Vagina (tissue), 2 donors: ENCODE measurements around the gene ADAM22. TPM values are rescaled to one million over a fixed set of nuclear protein-coding genes. Genes with fewer than 3 reads are reported as not detected.

Source experiments
- DNase-seq, 2 donors: peaks; one replicate each; pipeline ENCODE4 v3.0.0-alpha.2; 2017; ENCODE audit errors: extremely low spot score in 2 of 2
- H3K27ac ChIP-seq: fragments of 200-600 bp; sonication (generic); one replicate; pipeline ENCODE4 v1.5.1; 2019
- H3K27me3 ChIP-seq: fragments of 200-600 bp; sonication (generic); one replicate; pipeline ENCODE4 v1.5.1; 2019
- H3K36me3 ChIP-seq, 2 donors: fragments of 200-600 bp; sonication (generic); one replicate each; pipeline ENCODE4 v1.5.1; 2017 to 2019
- H3K4me1 ChIP-seq: fragments of 200-600 bp; sonication (generic); one replicate; pipeline ENCODE4 v1.5.1; 2019
- H3K4me3 ChIP-seq, 2 donors: fragments of 200-600 bp; sonication (generic); 1 replicate in 1 of 2; 2 replicates in 1 of 2; pipeline ENCODE4 v1.5.1; 2016 to 2019
- H3K9me3 ChIP-seq: fragments of 200-600 bp; sonication (generic); one replicate; pipeline ENCODE4 v1.5.1; 2019
- CTCF ChIP-seq, 3 experiments: fragments of 450-650 bp in 2 of 3; fragments of 200-600 bp in 1 of 3; sonication (generic) in 1 of 3; IDR thresholded peaks; one replicate each; pipeline ENCODE4 v1.5.1; 2017 to 2019; ENCODE audit warnings: antibody characterized with exemption in 3 of 3, mild to moderate bottlenecking in 2 of 3, moderate library complexity in 2 of 3
- POLR2A ChIP-seq, 2 donors: fragments of 450-650 bp; IDR thresholded peaks; one replicate each; pipeline ENCODE4 v1.6.1; 2017; ENCODE audit warnings: antibody characterized with exemption in 2 of 2, mild to moderate bottlenecking in 2 of 2, moderate library complexity in 2 of 2
- POLR2AphosphoS5 ChIP-seq, 2 donors: sonication (generic); formaldehyde crosslinking; IDR thresholded peaks; one replicate each; pipeline ENCODE4 v1.9.0; 2017; ENCODE audit warnings: antibody characterized with exemption in 2 of 2, mild to moderate bottlenecking in 2 of 2, low read depth in 1 of 2; ENCODE audit not compliant: insufficient read depth in 1 of 2
- intact Hi-C: fragments of 100-400 bp; cut with DNase I; formaldehyde crosslinking; loops from one replicate; pipeline ENCODE4 v1.15.1; 2023
- total RNA-seq: library from RNA; depleted of rRNA; stranded (reverse); fragments of >200 nt; gene quantifications from one replicate; pipeline ENCODE4 v1.2.3, GENCODE V29; 2016

The ADAM22 gene
- total RNA-seq, 1 donor from 2014 or later = 6.1 TPM

DNA sequence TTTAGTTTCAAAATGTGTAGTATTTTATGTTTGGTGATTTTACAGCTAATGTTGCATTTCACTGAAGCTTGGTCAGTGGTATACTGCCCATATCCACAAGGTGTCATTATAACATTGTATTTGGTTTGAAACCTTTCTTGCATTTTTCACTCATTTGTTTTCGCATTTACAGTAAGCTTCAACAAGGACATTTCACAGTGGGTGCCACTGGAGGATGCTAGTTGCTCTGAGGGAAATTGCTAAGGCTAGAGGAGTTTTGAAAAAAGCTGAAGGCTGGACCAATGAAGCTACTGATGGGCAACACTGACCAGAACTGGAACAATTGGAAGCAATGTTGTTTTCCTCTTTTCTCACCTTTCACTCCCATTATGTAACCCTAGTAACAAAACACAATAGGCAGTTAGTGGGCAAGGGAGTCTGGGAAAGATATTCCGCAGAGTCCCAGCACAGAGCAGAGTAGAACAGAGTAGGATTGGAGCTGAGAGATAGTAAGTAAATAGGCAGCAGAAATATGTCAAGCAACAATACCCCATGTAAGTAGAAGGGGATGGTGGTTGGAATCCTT, 309.4 kb downstream of the ADAM22 start:
- no peaks in the 10 kb centered on the region for H3K9me3 ChIP-seq
- no peaks in the 10 kb centered on the region for H3K36me3 ChIP-seq
- peak; percentile 8 to 70 (median 31) for TF ChIP-seq CTCF (IDR thresholded peaks at IDR 0.05)
- TF ChIP-seq POLR2AphosphoS5 (IDR thresholded peaks at IDR 0.05; ENCODE audit: insufficient read depth in 1 of 2, low read depth in 1 of 2) = peak in 1 of 2 donors; percentile 45
- TF ChIP-seq POLR2A (IDR thresholded peaks at IDR 0.05) = no peak
- H3K4me1 ChIP-seq = no peaks in the 10 kb centered on the region
- DNase-seq = no peak
- intact Hi-C loops = no loop called here
- H3K27me3 ChIP-seq = no peaks in the 10 kb centered on the region
- no peak overlapping the region for H3K4me3 ChIP-seq
- no peak overlapping the region for H3K27ac ChIP-seq

DNA sequence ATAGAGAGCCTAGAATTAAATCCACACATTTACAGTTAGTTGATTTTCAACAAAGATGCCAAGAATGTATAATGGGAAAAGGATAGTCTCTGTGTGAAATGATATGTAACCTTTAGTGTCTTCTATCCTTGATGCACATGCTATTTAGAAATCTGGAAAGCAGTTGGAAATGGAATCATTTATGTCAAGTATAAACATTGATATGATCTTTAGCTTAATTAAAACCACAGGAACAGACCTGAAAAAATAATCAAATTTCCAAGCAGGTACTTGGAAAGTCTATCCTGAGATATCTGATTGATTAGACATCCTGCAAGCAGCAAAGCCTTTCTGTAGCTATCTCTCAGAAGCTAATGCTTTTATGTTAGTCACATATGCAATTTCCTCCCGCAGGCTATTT, 310.2 kb downstream of the ADAM22 start:
- Histone ChIP-seq H3K4me3 (no peak overlapping the region), H3K9me3 (no peaks in the 10 kb centered on the region), H3K27me3 (no peaks in the 10 kb centered on the region), H3K4me1 (no peaks in the 10 kb centered on the region), H3K27ac (no peak overlapping the region), H3K36me3 (no peaks in the 10 kb centered on the region)
- DNase-seq = no peak
- intact Hi-C loops = no loop called here
- TF ChIP-seq POLR2AphosphoS5 (IDR thresholded peaks at IDR 0.05; ENCODE audit: insufficient read depth in 1 of 2, low read depth in 1 of 2) (no peak), POLR2A (IDR thresholded peaks at IDR 0.05) (no peak), CTCF (IDR thresholded peaks at IDR 0.05) (no peak)

Other genes starting within 250 kb of the ADAM22 start
- 30.0 TPM for gene SLC25A40, start 57.9 kb upstream of the ADAM22 start, total RNA-seq
- gene DBF4, start 57.8 kb upstream of the ADAM22 start, total RNA-seq = 8.3 TPM